Stimulated activated CD8-positive, alpha-beta memory T cell treated with anti-CD3 and anti-CD28 coated beads, Interleukin-12 subunit alpha, Interleukin-12 subunit beta, amount 100 ng/mL, for 24 hours (primary cell): ENCODE data around the gene TRIP4.
"Not testable (repeated sequence)": the region's sequence is repeated elsewhere in the genome, so short reads cannot be mapped to it uniquely, and the experiment has no call there.

Experiments used
- DNase-seq: peaks from one replicate; pipeline ENCODE4 v3.0.0-alpha.2; 2020; ENCODE audit errors: extremely low read depth

The TRIP4 gene

GRCh38 chr15:64387562-64388168 is at the start of gene TRIP4:
TRIP4 (plus strand) TSS chr15:64387836; CDS start chr15:64387864, 28 bp downstream.
- DNase-seq, result peak; percentile 88

- DNase-seq, result no peak
These were observed 47.3 kb upstream of the TRIP4 start for GRCh38 chr15:64340355-64340754.

DNA sequence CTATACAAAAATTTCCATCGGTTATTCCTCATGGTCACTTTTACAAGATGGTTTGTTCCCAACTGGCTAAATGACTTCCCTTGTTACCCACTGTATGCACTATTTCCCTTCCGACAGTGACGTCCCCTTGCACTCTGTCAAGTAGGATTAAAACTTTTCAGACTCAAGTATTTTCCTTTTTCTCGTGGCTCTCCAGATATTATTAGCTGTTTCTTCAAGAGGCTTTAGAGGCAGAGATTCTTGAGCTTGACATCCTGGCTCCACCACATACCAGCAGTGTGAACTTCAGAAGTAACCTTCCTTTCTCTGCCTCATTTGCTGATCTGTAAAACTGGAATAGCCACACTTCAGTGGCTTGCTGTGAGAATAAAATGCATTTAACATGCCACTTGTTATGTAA is 45.7 kb upstream of the TRIP4 start:
- no peak for DNase-seq

- no peak for DNase-seq
These were observed 44.4 kb upstream of the TRIP4 start for GRCh38 chr15:64343222-64343621.

DNA sequence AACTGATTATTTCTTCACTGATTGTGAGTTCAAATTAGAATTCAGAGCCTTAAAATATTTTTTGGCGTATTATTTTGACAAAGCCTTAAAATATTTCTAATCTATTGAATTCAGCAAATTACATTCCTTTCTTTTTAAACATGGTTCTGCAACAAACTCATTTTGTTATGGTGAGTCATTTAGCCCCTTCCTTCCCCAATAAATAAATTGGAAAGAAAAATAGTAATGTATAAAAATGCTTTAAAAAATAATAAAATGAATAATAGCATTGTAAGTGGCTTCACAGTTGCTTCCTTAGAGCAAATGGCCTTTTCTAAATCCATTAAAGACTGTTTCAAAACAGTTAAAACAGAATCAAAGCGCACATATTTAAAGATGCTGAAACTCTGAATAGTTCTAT is 43.8 kb upstream of the TRIP4 start:
- no peak for DNase-seq

DNA sequence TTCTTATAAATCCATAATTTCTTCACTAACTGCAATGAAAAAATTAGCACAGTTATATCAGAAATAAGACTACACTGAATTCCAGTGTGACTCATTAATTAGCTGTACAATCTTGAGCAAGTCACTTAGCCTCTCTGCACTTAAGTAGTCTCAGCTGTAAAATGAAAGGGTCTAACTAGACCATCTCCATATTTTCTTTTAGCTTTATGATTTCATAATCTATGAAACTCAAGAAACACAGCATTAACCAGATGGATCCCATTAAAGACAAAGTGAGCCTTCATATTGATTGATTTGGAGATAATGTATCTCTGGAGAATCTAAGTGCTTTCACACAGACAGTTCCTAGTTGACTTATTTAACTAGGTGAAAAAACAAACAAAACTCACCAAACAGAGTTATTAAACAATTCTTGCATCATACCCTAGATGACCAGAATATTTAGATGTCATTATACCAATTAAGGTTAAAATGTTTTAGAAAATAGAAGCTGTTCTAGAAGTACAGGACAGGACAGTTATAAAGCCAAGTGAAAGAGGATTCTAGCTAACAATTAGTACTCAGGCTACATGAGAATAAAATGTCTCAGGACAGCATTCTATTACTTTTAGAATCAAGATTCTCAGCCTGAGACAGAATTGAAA is 42.9 kb upstream of the TRIP4 start:
- no peak for DNase-seq

GRCh38 chr15:64346242-64346641 is 41.4 kb upstream of the TRIP4 start:
- not testable (repeated sequence) for DNase-seq

- no peak for DNase-seq
These were observed 39.2 kb upstream of the TRIP4 start for GRCh38 chr15:64348455-64348854.

GRCh38 chr15:64349375-64349774 is 38.3 kb upstream of the TRIP4 start:
- no peak for DNase-seq

DNA sequence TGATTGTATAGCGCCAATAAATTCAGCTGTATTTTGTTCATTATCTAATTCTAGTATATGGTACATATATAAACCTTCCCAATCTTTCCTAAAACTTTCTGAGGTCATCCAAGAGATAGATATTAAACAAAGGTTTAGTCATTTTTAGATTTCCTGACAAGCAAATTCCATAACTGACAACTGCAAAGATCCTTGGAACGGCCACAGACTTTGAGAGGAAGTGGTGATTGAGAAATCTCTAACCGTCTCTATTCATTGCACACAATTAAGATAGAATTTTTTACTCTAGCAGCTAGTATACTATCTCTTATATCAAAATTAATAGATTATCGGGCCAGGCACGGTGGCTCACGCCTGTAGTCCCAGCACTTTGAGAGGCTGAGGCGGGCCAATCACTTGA is 36.4 kb upstream of the TRIP4 start:
- DNase-seq, result no peak

DNA sequence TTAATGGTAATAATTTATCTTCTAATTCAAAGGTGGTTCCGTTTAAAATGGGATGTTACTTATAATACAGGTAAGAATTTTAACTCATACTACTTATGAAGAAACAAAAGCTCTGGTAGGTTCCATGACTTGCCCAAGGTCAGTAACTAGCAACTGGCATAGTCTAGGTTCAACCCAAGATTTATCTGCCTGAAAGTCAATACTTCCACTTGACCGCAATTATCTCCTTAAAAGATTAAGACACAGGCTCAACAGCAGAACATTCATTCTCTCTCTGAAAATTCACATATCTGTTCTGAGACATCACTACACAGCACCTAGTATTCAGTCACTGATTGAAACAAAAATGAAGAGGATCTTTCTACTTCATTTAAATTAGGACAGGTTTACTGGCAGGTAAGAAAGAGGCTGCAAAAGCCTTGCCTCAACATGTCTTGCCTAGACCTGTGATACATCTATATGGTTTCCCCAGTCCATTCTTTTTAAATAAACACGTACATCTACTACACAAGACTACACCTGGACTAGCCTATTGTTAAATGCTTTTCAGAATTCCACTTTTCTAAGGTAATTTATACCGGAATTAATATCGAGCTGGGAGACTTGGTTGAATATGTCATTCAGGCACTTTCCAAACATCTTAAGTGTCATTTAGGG is 32.8 kb upstream of the TRIP4 start:
- no peak for DNase-seq

DNA sequence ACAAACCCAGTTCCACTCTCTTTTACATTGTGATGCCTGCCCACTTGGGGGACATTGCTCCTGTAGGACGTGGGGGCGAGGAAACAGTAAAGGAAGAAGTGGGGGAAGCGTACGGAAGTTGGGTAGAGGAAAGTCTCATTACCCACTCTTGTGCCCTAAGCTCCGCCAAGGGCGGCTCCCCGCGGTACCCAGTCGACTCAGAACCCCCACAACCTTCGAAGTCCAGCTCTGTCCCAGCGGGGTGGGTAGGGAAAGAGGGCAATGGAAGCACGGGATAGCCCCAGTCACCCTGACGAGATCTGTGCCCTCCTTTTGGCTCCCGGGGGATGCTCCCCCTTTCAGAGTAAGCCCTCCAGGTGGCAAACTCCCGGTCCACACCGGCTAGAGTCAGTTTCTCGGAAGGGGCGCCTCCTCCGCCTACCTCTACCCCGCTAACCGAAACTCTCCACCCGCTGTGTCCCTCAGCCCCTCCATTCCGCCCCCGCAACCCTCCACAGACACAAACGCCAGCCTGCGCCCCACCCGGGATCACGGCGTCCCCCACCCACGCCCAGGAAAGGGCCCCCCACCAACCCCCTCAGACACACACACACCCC is 32.2 kb upstream of the TRIP4 start:
- no peak for DNase-seq

DNA sequence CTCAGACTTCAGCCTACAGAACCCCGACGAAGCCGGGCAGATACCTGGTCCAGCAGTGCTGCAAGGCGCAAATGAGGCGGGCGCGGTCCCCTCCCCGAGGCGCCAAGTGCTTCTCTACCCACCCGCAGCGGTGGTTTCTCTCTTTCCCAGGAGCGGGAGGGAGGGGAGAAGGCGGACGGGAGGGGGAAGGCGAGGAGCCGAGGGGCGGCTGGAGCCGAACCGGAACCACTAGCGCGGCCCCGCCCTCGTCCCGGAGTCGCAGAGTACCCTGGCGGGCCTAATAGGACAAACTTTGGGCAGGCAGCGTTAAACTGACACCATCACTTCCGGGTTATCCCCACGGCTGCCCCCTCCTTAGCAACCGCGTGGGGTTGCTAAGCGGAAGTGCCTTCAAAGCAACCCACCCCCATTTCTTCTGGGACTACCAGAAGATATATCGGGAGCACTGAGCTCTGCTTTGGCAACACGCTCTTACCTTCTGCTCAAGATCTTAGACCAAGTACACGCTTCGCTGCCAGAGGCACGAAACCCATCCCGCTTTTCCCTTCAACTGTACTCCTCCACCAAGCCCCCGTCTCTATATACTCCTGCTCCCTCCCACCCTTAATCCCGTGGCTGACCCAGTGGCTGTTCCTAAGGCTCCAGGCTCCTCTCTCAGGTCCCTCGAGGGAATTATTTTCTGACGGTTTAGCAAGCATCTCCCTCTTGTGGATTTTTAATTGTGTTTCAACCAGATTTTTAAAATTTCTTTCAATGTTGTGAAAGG is 31.5 kb upstream of the TRIP4 start, which contains the start of gene CSNK1G1:
Gene CSNK1G1 (minus strand): TSS at position 230 of the 766 bp plus-strand sequence. CDS start 55,674 bp downstream, outside the sequence.
- DNase-seq, result peak; percentile 90

GRCh38 chr15:64356710-64357040 is 31.0 kb upstream of the TRIP4 start:
- no peak for DNase-seq

GRCh38 chr15:64361259-64361658 is 26.4 kb upstream of the TRIP4 start:
- DNase-seq, result no peak

DNA sequence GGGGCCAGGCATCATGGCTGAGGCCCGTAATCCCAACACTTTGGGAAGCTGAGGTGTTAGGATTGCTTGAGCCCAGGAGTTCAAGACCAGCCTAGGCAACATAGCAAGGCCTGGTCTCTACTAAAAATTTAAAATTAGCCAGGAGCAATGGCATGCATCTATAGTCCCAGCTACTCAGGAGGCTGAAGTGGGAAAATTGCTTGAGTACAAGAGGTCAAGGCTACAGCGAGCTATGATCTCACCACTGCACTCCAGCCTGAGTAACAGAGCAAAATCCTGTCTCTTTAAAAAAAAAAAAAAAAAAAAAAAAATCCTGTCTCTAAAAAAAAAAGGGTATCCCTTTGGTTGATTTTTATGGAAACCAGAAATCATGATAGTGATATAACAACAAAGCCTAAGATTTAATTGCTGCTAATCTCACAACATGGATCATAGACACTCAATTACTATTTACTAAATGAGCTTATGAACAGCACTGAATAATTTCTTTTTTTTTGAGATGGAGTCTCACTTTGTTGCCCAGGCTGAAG is 18.5 kb upstream of the TRIP4 start:
- no peak for DNase-seq

DNA sequence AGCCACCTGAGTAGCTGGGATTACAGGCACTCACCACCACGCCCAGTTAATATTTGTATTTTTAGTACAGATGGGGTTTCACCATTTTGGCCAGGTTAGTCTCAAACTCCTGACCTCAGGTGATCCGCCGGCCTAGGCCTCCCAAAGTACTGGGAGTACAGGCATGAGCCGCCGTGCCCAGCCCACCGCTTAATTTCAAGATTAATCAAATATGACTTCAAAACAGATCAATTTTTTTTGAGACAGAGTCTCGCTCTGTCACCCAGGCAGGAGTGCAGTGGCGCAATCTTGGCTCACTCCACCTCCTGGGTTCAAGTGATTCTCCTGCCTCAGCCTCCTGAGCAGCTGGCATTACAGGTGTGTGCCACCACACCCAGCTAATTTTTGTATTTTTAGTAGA is 16.3 kb upstream of the TRIP4 start:
- DNase-seq, result not testable (repeated sequence)

- DNase-seq, result no peak
These were observed 14.3 kb upstream of the TRIP4 start for GRCh38 chr15:64373360-64373759.

DNA sequence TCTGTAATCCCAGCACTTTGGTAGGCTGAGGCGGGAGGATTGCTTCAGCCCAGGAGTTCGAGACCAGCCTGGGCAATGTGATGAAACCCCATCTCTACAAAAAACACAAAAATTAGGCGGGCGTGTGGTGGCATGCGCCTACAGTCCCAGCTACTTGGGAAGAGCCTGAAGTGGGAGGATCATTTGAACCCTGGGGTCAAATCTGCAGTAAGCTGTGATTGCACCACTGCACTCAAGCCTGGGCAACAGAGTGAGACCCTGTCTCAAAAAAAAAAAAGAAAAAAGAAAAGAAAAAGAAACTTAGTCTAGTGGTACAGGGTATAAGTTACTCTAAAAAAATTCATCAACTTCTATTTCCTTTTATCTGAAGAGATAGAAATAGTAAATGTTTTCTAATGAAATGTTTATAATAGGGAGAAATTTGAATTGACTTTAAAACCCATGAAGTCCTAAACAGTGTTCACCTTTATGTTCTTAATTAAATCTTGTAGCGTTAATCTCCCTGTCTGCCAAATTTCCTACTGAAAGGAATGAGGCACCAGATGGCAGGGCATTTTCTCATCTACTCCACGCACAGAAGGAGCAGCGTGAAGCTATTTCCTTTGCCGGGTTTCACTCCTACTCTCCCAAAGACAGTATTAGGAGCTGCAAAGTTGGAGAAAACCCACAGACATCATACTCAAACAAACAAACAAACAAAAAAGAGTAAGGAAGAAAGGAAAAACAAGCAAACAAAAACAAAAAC is 8.2 kb upstream of the TRIP4 start:
- no peak for DNase-seq

DNA sequence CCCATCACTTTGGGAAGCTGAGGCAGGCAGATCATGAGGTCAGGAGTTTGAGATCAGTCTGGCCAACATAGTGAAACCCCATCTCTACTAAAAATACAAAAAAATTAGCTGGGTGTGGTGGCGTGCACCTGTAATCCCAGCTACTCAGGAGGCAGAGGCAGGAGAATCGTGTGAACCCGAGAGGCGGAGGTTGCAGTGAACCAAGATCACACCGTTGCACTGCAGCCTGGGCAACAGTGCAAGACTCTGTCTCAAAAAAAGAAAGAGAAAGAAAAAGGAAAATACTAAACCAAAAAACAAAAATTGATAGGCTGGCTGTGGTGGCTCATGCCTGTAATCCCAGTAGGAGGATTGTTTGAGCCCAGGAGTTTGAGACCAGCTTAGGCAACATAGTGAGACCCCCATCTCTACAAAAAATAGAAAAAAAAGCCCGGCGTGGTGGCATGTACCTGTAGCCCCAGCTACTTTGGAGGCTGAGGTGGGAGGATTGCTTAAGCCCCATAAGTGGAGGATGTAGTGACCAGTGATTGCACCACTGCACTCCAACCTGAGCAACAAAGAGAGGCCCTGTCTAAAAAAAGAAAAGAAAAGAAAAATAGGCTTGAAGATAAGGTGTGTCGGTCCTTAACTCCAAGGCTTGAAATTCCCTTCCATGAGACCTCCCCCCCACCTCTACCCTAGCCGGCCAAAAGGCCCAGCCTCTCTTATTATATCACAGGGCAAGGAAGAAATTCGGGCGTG is 7.3 kb upstream of the TRIP4 start:
- not testable (repeated sequence) for DNase-seq
